Measurements from ENCODE around the gene KCNQ1OT1.

DNA sequence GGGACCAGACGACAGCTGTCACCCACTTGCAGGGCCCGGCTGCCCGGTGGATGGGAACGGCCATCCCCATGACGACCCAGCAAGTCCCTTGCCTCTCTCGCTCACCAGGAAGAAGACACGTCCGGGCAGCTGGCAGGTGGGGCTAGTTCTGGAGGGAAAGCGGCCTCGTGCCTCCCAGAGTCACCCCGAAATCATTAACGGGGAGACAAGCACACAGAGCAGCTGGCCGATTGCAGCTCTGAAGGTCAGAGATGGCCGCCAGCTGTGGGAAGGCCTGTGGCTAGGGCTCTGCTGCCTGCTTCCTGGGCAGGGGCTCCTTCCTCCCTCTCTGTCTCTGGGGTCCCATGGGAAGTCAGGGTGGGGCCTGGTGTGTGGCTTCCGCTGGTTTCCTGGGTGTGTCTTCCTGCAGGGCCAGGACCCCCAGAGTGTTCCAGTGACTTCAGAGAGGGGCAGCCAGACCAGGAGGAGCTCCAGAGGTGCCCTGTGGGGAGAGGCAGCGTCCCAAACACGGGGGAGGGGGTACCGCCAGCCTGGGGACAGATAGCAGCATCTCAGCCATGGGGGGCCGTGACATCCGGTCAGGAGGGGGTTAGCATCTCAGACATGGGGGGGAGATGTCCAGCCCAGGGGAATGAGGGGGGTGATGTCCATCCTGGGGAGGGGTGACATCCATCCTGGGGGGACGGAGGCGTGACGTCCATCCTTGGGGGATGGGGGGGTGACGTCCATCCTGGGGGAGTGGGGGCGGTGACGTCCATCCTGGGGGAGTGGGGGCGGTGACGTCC lies 140.1 kb downstream of the KCNQ1OT1 start:
- TF ChIP-seq, protein P1, sequence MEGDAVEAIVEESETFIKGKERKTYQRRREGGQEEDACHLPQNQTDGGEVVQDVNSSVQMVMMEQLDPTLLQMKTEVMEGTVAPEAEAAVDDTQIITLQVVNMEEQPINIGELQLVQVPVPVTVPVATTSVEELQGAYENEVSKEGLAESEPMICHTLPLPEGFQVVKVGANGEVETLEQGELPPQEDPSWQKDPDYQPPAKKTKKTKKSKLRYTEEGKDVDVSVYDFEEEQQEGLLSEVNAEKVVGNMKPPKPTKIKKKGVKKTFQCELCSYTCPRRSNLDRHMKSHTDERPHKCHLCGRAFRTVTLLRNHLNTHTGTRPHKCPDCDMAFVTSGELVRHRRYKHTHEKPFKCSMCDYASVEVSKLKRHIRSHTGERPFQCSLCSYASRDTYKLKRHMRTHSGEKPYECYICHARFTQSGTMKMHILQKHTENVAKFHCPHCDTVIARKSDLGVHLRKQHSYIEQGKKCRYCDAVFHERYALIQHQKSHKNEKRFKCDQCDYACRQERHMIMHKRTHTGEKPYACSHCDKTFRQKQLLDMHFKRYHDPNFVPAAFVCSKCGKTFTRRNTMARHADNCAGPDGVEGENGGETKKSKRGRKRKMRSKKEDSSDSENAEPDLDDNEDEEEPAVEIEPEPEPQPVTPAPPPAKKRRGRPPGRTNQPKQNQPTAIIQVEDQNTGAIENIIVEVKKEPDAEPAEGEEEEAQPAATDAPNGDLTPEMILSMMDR (IDR thresholded peaks at IDR 0.05), result no peak
- TF ChIP-seq, protein P2, sequence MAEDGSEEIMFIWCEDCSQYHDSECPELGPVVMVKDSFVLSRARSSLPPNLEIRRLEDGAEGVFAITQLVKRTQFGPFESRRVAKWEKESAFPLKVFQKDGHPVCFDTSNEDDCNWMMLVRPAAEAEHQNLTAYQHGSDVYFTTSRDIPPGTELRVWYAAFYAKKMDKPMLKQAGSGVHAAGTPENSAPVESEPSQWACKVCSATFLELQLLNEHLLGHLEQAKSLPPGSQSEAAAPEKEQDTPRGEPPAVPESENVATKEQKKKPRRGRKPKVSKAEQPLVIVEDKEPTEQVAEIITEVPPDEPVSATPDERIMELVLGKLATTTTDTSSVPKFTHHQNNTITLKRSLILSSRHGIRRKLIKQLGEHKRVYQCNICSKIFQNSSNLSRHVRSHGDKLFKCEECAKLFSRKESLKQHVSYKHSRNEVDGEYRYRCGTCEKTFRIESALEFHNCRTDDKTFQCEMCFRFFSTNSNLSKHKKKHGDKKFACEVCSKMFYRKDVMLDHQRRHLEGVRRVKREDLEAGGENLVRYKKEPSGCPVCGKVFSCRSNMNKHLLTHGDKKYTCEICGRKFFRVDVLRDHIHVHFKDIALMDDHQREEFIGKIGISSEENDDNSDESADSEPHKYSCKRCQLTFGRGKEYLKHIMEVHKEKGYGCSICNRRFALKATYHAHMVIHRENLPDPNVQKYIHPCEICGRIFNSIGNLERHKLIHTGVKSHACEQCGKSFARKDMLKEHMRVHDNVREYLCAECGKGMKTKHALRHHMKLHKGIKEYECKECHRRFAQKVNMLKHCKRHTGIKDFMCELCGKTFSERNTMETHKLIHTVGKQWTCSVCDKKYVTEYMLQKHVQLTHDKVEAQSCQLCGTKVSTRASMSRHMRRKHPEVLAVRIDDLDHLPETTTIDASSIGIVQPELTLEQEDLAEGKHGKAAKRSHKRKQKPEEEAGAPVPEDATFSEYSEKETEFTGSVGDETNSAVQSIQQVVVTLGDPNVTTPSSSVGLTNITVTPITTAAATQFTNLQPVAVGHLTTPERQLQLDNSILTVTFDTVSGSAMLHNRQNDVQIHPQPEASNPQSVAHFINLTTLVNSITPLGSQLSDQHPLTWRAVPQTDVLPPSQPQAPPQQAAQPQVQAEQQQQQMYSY (CRISPR knock-in tag; IDR thresholded peaks at IDR 0.05), result no peak
- TF ChIP-seq, protein P3, sequence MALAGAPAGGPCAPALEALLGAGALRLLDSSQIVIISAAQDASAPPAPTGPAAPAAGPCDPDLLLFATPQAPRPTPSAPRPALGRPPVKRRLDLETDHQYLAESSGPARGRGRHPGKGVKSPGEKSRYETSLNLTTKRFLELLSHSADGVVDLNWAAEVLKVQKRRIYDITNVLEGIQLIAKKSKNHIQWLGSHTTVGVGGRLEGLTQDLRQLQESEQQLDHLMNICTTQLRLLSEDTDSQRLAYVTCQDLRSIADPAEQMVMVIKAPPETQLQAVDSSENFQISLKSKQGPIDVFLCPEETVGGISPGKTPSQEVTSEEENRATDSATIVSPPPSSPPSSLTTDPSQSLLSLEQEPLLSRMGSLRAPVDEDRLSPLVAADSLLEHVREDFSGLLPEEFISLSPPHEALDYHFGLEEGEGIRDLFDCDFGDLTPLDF (CRISPR knock-in tag; IDR thresholded peaks at IDR 0.05), result no peak
- TF ChIP-seq MXD4 (CRISPR knock-in tag; IDR thresholded peaks at IDR 0.05; ENCODE audit: borderline replicate concordance) (no peak), CREB1 (CRISPR knock-in tag; IDR thresholded peaks at IDR 0.05) (no peak), NR1H2 (CRISPR knock-in tag; IDR thresholded peaks at IDR 0.05) (no peak), ETV6 (CRISPR knock-in tag; IDR thresholded peaks at IDR 0.05) (no peak), NR3C1 (CRISPR knock-in tag; conservative IDR thresholded peaks at IDR 0.05; ENCODE audit: low read depth) (no peak), SP1 (CRISPR knock-in tag; conservative IDR thresholded peaks at IDR 0.05) (no peak)
- TF ChIP-seq, protein P4, sequence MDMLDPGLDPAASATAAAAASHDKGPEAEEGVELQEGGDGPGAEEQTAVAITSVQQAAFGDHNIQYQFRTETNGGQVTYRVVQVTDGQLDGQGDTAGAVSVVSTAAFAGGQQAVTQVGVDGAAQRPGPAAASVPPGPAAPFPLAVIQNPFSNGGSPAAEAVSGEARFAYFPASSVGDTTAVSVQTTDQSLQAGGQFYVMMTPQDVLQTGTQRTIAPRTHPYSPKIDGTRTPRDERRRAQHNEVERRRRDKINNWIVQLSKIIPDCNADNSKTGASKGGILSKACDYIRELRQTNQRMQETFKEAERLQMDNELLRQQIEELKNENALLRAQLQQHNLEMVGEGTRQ (CRISPR knock-in tag; IDR thresholded peaks at IDR 0.05), result no peak
- TF ChIP-seq, protein P5, sequence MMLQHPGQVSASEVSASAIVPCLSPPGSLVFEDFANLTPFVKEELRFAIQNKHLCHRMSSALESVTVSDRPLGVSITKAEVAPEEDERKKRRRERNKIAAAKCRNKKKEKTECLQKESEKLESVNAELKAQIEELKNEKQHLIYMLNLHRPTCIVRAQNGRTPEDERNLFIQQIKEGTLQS (CRISPR knock-in tag; conservative IDR thresholded peaks at IDR 0.05), result no peak
